22Rv1 (cell line): ENCODE measurements around the gene DDIT4.

Experiments used
- H3K27ac ChIP-seq: fragments of 450-650 bp; 2 replicates; pipeline ENCODE4 v1.5.1; 2017
- ZFX ChIP-seq: fragments of 450-650 bp; IDR thresholded peaks from 2 replicates; pipeline ENCODE4 v1.6.1; 2017; ENCODE audit warnings: antibody characterized with exemption, borderline replicate concordance
- TF ChIP-seq, protein P1 (sequence below): fragments of 450-650 bp; IDR thresholded peaks from 2 replicates; pipeline ENCODE4 v1.5.1; 2017; ENCODE audit warnings: mild to moderate bottlenecking

The DDIT4 gene

DNA sequence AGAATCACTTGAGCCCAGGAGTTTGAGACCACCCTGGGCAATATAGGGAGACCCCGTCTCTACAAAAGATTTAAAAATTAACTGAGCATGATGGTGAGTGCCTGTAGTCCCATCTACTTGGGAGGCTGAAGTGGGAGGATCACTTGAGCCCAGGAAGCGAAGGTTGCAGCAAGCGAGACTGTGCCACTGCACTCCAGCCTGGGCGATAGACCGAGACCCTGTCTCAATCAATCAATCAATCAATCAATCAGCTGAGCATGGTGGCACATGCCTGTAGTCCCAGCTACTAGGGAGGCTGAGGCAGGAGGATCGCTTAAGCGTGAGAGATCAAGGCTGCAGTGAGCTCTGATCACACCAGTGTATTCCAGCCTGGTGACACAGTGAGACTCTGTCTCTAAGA lies 40.5 kb downstream of the DDIT4 start:
- TF ChIP-seq, protein P1, sequence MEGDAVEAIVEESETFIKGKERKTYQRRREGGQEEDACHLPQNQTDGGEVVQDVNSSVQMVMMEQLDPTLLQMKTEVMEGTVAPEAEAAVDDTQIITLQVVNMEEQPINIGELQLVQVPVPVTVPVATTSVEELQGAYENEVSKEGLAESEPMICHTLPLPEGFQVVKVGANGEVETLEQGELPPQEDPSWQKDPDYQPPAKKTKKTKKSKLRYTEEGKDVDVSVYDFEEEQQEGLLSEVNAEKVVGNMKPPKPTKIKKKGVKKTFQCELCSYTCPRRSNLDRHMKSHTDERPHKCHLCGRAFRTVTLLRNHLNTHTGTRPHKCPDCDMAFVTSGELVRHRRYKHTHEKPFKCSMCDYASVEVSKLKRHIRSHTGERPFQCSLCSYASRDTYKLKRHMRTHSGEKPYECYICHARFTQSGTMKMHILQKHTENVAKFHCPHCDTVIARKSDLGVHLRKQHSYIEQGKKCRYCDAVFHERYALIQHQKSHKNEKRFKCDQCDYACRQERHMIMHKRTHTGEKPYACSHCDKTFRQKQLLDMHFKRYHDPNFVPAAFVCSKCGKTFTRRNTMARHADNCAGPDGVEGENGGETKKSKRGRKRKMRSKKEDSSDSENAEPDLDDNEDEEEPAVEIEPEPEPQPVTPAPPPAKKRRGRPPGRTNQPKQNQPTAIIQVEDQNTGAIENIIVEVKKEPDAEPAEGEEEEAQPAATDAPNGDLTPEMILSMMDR: no peak
- no peak for TF ChIP-seq ZFX
- no peak overlapping the region for H3K27ac ChIP-seq

DNA sequence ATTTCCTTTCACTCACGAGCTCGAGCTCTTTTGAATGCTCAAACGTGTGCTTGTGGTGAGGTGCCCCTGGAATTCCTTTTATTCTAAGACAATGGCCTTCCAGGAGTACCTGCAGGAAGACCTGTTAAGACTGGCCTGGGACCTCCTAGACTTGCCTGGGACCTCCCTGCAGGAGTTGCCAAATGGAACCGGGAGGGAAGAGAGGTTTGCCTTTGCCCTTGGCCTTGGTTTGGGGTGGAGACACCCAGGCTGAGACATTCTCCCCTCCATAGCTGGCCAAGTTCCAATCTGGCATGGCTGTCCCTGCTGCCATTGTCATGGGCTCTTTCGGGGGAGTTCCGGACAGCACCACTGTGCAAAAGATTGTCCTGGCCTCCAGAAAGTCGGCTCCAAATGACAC lies 41.3 kb downstream of the DDIT4 start:
- peak overlapping the region; percentile 54 for H3K27ac ChIP-seq

DNA sequence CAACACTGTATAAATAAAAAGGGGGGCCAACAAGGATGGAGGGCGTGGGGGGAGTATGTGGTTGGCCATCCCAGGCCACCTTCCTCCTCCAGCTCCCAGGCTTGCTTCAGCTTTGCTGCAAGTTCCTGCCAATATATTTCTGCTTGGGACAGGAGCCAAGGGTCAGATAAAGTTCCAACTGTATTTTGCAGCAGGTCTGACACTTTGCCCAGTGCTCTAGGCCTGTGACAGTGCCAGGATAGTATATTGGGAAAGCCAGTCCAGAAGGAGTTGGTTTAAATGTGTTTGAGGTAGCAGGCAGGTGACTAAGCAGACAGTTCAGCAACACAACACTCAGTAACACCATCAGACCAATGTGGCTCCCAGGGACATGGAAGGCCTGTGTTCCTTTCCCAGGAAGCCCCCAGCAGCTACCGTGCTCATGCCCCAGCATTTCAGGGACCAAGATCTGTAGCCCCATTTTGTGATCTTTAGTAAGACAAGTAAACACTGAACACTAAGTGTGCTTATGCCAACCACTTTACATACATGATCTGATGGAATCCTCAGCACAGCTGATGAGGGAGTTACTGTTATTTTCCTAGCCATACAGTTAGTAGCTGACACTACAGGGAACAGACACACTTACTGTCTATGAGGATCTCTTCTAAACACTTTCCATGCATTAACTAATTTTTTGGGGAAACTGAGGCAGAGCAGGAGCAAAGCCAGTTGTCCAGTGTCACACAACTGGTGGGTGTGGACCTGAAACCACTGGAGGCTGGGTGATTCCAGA lies 42.1 kb downstream of the DDIT4 start:
- H3K27ac ChIP-seq: peak overlapping the region; percentile 54
- no peak for TF ChIP-seq ZFX
- TF ChIP-seq, protein P1: no peak

More for the DNA sequence above, 41.3 kb downstream of the DDIT4 start:
- TF ChIP-seq ZFX: no peak
- TF ChIP-seq, protein P1: no peak

DNA sequence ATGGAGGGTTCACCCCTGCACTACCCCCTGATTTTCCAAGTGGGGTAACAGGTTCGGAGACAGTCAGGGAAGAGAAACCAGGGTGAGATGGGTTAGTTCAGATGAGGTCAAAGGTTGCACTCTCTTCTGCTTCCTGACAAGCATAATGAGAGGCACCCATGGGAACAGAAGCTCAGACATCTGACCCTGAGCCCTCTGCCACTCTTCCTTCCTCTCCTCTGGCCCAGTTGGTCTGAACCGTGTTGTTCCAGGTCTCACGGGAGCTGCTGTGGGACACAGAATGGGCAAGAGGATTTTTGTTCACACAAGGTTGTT lies 42.6 kb downstream of the DDIT4 start:
- peak overlapping the region; percentile 54 for H3K27ac ChIP-seq
- TF ChIP-seq, protein P1: no peak

DNA sequence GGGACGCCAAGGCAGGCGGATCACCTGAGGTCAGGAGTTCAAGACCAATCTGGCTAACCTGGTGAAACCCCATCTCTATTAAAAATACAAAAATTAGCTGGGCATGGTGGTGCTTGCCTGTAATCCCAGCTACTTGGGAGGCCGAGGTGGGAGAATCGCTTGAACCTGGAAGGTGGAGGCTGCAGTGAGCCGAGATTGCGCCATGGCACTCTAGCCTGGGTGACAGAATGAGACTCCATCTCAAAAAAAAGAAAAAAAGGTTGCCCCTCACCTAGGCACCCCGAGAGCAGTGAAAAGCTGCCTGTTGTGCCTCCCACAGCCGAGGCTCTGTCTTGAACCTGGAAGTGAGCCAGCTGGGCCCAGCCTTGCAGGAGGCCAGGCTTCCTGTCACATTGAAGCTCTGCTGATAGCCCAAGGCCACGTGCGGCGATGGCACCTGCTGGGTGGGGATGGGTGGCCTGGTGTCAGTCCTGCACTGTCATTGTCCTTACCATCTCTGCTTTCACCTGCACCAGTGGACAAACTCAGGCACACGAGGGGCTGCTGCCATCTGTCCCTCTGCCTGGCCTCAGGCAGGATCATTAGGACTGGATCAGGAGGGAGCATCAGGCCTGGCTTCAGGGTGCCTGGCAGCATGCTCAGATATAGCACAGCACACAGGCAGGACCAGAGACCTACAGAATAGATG lies 43.2 kb downstream of the DDIT4 start:
- no peak overlapping the region for H3K27ac ChIP-seq
- TF ChIP-seq, protein P1: no peak
- no peak for TF ChIP-seq ZFX

DNA sequence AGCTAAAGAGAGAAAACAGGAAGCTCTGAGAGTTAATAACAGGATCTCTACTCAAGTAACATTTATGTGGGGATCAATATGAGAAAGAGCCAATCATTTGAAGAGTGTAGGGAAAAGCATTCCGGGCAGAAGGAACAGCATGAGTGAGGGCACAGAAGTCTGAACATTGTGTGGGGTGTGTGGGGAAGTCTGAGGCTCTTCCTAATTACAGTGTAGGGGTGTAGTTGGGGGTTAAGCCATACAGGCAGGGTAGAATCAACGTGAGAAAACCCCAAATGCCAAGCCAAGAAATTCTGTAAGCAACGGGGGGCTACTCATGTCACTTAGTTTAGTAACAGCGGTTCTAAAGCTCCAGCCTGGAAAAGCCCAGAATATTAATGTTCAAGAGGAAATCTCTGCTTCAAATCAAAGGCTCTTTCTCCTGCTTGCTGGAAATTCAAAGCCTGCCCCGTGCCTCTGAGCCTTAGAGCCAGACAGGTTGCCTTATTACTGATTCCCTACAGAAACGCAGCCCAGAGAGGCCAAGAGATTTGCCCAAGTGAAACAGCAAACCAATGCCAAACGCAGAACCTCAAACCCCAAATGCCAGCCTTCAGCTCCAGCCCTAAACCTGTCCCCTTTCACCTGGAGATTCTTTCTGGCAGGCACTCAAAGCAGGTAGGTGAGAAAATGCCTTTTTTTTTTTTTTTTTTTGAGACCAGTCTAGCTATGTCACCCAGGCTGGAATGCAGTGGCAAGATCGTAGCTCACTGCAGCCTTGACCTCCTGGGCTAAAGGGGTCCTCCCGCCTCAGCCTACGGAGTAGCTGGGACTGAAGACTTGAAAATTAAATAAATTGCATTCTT lies 44.9 kb downstream of the DDIT4 start:
- H3K27ac ChIP-seq: peak overlapping the region; percentile 44; the same call in 1 of the 2 replicates
- TF ChIP-seq, protein P1: no peak
- no peak for TF ChIP-seq ZFX
